Endothelial cell (in vitro differentiated cells): ENCODE data around the gene ST8SIA4. TPM values are rescaled to one million over a fixed set of nuclear protein-coding genes. Genes with fewer than 3 reads are reported as not detected.

Experiments
- DNase-seq: peaks from one replicate; pipeline ENCODE4 v3.0.0; 2021; ENCODE audit warnings: low spot score
- H3K27ac Mint-ChIP-seq: one replicate; pipeline ENCODE4 v1.8.0; 2021; ENCODE audit warnings: mixed read lengths, inconsistent platforms; ENCODE audit not compliant: unreplicated experiment
- H3K27me3 Mint-ChIP-seq: one replicate; pipeline ENCODE4 v1.8.0; 2021; ENCODE audit warnings: mild to moderate bottlenecking, moderate library complexity, mixed read lengths, inconsistent platforms; ENCODE audit not compliant: unreplicated experiment
- H3K36me3 Mint-ChIP-seq: one replicate; pipeline ENCODE4 v1.8.0; 2021; ENCODE audit warnings: mild to moderate bottlenecking, low read depth, mixed read lengths, inconsistent platforms; ENCODE audit not compliant: unreplicated experiment
- H3K4me1 Mint-ChIP-seq: one replicate; pipeline ENCODE4 v1.8.0; 2021; ENCODE audit warnings: mild to moderate bottlenecking, mixed read lengths, inconsistent platforms; ENCODE audit not compliant: unreplicated experiment
- H3K4me3 Mint-ChIP-seq: one replicate; pipeline ENCODE4 v1.8.0; 2021; ENCODE audit warnings: mild to moderate bottlenecking, mixed read lengths, inconsistent platforms; ENCODE audit not compliant: unreplicated experiment
- H3K9me3 Mint-ChIP-seq: one replicate; pipeline ENCODE4 v1.8.0; 2021; ENCODE audit warnings: mixed read lengths, inconsistent platforms; ENCODE audit not compliant: unreplicated experiment
- CTCF ChIP-seq: fragments of 200-600 bp; sonication (generic); IDR thresholded peaks from one replicate; pipeline ENCODE4 v1.5.0; 2021; ENCODE audit warnings: antibody characterized with exemption; ENCODE audit not compliant: unreplicated experiment
- total RNA-seq: library from RNA; stranded (reverse); fragmentation: NEBNext Ultra II Directional; extraction: Animal tissue kit (Norgen Biotek cat#: 25700); gene quantifications from one replicate; pipeline ENCODE4 v1.2.1, GENCODE V29; 2021; ENCODE audit not compliant: unreplicated experiment

The ST8SIA4 gene
- total RNA-seq, 1 donor from 2014 or later, result 30.3 TPM

- Mint-ChIP-seq H3K27me3 (peaks cover 20% of the 10 kb centered on the region), H3K9me3 (no peaks in the 10 kb centered on the region), H3K27ac (peak overlapping the region; percentile 99), H3K4me1 (peaks cover 39% of the 10 kb centered on the region), H3K4me3 (peak overlapping the region; percentile 94), H3K36me3 (peaks cover 14% of the 10 kb centered on the region)
- DNase-seq, result peak; percentile 74
- TF ChIP-seq CTCF, result no peak
Measured at GRCh38 chr5:100900796-100901781, 2.0 kb downstream of the ST8SIA4 start.

- Mint-ChIP-seq H3K4me3 (peak overlapping the region; percentile 91), H3K4me1 (peaks cover 36% of the 10 kb centered on the region)
Measured at GRCh38 chr5:100900142-100900795, 2.8 kb downstream of the ST8SIA4 start.

GRCh38 chr5:100899675-100900074, 3.4 kb downstream of the ST8SIA4 start:
- Mint-ChIP-seq H3K36me3 (peaks cover 14% of the 10 kb centered on the region), H3K27me3 (peaks cover 20% of the 10 kb centered on the region)

More at GRCh38 chr5:100900142-100900795, 2.8 kb downstream of the ST8SIA4 start:
- no peak for TF ChIP-seq CTCF
- no peaks in the 10 kb centered on the region for H3K9me3 Mint-ChIP-seq
- H3K27ac Mint-ChIP-seq, result peak overlapping the region; percentile 84
- H3K36me3 Mint-ChIP-seq, result peaks cover 14% of the 10 kb centered on the region
- DNase-seq, result peak; percentile 52
- peaks cover 20% of the 10 kb centered on the region for H3K27me3 Mint-ChIP-seq

GRCh38 chr5:100898504-100899346, 4.4 kb downstream of the ST8SIA4 start:
- no peak for DNase-seq
- TF ChIP-seq CTCF, result no peak
- Mint-ChIP-seq H3K4me3 (no peak overlapping the region), H3K9me3 (no peaks in the 10 kb centered on the region), H3K36me3 (peaks cover 14% of the 10 kb centered on the region), H3K27me3 (peaks cover 18% of the 10 kb centered on the region), H3K27ac (no peak overlapping the region), H3K4me1 (peaks cover 22% of the 10 kb centered on the region)

More at GRCh38 chr5:100899675-100900074, 3.4 kb downstream of the ST8SIA4 start:
- Mint-ChIP-seq H3K27ac (peak overlapping the region; percentile 84), H3K9me3 (no peaks in the 10 kb centered on the region), H3K4me1 (peaks cover 31% of the 10 kb centered on the region), H3K4me3 (peak overlapping the region; percentile 91)
- DNase-seq, result no peak
- TF ChIP-seq CTCF, result no peak
